H1 (cell line): ENCODE measurements around the gene SAFB2.

Experiments used
- CTCF ChIP-seq, 3 experiments: IDR thresholded peaks; 1 replicate in 2 of 3; 2 replicates in 1 of 3; pipeline versions ENCODE4 v1.5.1 to v1.6.1; 2011; ENCODE audit warnings: low read length in 3 of 3, mild to moderate bottlenecking in 3 of 3, inconsistent platforms in 2 of 3, low read depth in 1 of 3, moderate library complexity in 1 of 3; ENCODE audit not compliant: insufficient read depth in 1 of 3; ENCODE audit errors: control extremely low read depth in 1 of 3
- GTF2F1 ChIP-seq: IDR thresholded peaks from 2 replicates; pipeline ENCODE4 v1.6.1; 2012; ENCODE audit warnings: low read depth, low read length, improper control_type of control experiment, borderline replicate concordance
- POLR2A ChIP-seq, 2 experiments: IDR thresholded peaks; 1 replicate in 1 of 2; 2 replicates in 1 of 2; pipeline ENCODE4 v1.6.1; 2011; ENCODE audit warnings: low read depth in 2 of 2, low read length in 2 of 2, mild to moderate bottlenecking in 2 of 2; ENCODE audit errors: control extremely low read depth in 1 of 2
- RAD21 ChIP-seq, 2 experiments: IDR thresholded peaks in 1 of 2; conservative IDR thresholded peaks in 1 of 2; 2 replicates each; pipeline ENCODE4 v1.6.1; 2011; ENCODE audit warnings: low read depth in 2 of 2, low read length in 2 of 2, improper control_type of control experiment in 1 of 2, inconsistent platforms in 1 of 2, mild to moderate bottlenecking in 1 of 2, moderate library complexity in 1 of 2
- RNF2 ChIP-seq: fragments of 200-900, 300-1000 bp; sonication (generic); IDR thresholded peaks from 2 replicates; pipeline ENCODE4 v1.7.1; 2016; ENCODE audit warnings: borderline replicate concordance, low read depth, mild to moderate bottlenecking, antibody characterized with exemption, low read length; ENCODE audit not compliant: poor library complexity, severe bottlenecking; ENCODE audit errors: missing control alignments
- SIX5 ChIP-seq: IDR thresholded peaks from 2 replicates; pipeline ENCODE4 v1.6.1; 2011; ENCODE audit warnings: mild to moderate bottlenecking, low read depth, low read length
- TAF1 ChIP-seq: IDR thresholded peaks from 2 replicates; pipeline ENCODE4 v1.6.1; 2011; ENCODE audit warnings: mild to moderate bottlenecking, low read depth, low read length
- TBP ChIP-seq: IDR thresholded peaks from 2 replicates; pipeline ENCODE4 v1.6.1; 2011; ENCODE audit warnings: low read depth, low read length, improper control_type of control experiment
- USF2 ChIP-seq: IDR thresholded peaks from 2 replicates; pipeline ENCODE4 v1.6.1; 2011; ENCODE audit warnings: low read length, improper control_type of control experiment

GRCh38 chr19:5563935-5564612 lies 58.5 kb downstream of the SAFB2 start:
- TF ChIP-seq POLR2A (IDR thresholded peaks at IDR 0.05; ENCODE audit: control extremely low read depth in 1 of 2, low read depth in 2 of 2, low read length in 2 of 2) (no peak), CTCF (IDR thresholded peaks at IDR 0.05; ENCODE audit: control extremely low read depth in 1 of 3, insufficient read depth in 1 of 3, low read depth in 1 of 3, low read length in 3 of 3) (no peak), TBP (no peak), GTF2F1 (no peak), RAD21 (IDR thresholded peaks at IDR 0.05 in 1 of 2, conservative IDR thresholded peaks at IDR 0.05 in 1 of 2; ENCODE audit: low read depth in 2 of 2, low read length in 2 of 2) (no peak), RNF2 (no peak), USF2 (no peak), SIX5 (no peak), TAF1 (no peak)
